ENCODE data around the gene MBL2.

MBL2 gene

GRCh38 chr10:52770904-52771303, 1.7 kb downstream of the MBL2 start:
- Histone ChIP-seq H3K79me2 (ENCODE audit: control insufficient read depth, low read length) (no peaks in the 10 kb centered on the region), H3K4me3 (ENCODE audit: low read length) (no peak overlapping the region), H3K27me3 (ENCODE audit: control insufficient read depth, low read length) (no peaks in the 10 kb centered on the region)

GRCh38 chr10:52769966-52770365, 2.6 kb downstream of the MBL2 start:
- H3K9me2 ChIP-seq (replicated peaks; ENCODE audit: control insufficient read depth, low read length) = no peaks in the 10 kb centered on the region
- no peaks in the 10 kb centered on the region for H3K9me3 ChIP-seq (ENCODE audit: control insufficient read depth, insufficient read depth, low read length)
- H3K27ac ChIP-seq (ENCODE audit: low read depth, low read length) = no peak overlapping the region
- no peaks in the 10 kb centered on the region for H3F3A ChIP-seq (ENCODE audit: control insufficient read depth, insufficient read depth)
- no peak overlapping the region for H3K4me3 ChIP-seq (ENCODE audit: low read length)
- no peak overlapping the region for H3K4me2 ChIP-seq (ENCODE audit: low read length)
- no peaks in the 10 kb centered on the region for H3K79me2 ChIP-seq (ENCODE audit: control insufficient read depth, low read length)
- no peak for TF ChIP-seq CTCF (IDR thresholded peaks at IDR 0.05; ENCODE audit: low read depth, low read length, poor library complexity, severe bottlenecking)
- TF ChIP-seq EZH2phosphoT487 (IDR thresholded peaks at IDR 0.05; ENCODE audit: borderline replicate concordance, low read length) = no peak
- H3K27me3 ChIP-seq (ENCODE audit: control insufficient read depth, low read length) = no peaks in the 10 kb centered on the region
- H3K36me3 ChIP-seq (ENCODE audit: control insufficient read depth, low read length) = no peaks in the 10 kb centered on the region
- no peaks in the 10 kb centered on the region for H4K20me1 ChIP-seq (ENCODE audit: control insufficient read depth, insufficient read depth, low read depth, low read length)
- H3K4me1 ChIP-seq (ENCODE audit: control insufficient read depth, low read length) = no peaks in the 10 kb centered on the region

More at GRCh38 chr10:52770904-52771303, 1.7 kb downstream of the MBL2 start:
- Histone ChIP-seq H3K9me3 (ENCODE audit: control insufficient read depth, insufficient read depth, low read length) (no peaks in the 10 kb centered on the region), H3K9me2 (replicated peaks; ENCODE audit: control insufficient read depth, low read length) (no peaks in the 10 kb centered on the region), H3K4me1 (ENCODE audit: control insufficient read depth, low read length) (no peaks in the 10 kb centered on the region), H4K20me1 (ENCODE audit: control insufficient read depth, insufficient read depth, low read depth, low read length) (no peaks in the 10 kb centered on the region), H3K27ac (ENCODE audit: low read depth, low read length) (no peak overlapping the region), H3K36me3 (ENCODE audit: control insufficient read depth, low read length) (no peaks in the 10 kb centered on the region), H3K4me2 (ENCODE audit: low read length) (no peak overlapping the region), H3F3A (ENCODE audit: control insufficient read depth, insufficient read depth) (no peaks in the 10 kb centered on the region)
- TF ChIP-seq CTCF (IDR thresholded peaks at IDR 0.05; ENCODE audit: low read depth, low read length, poor library complexity, severe bottlenecking) = no peak
- TF ChIP-seq EZH2phosphoT487 (IDR thresholded peaks at IDR 0.05; ENCODE audit: borderline replicate concordance, low read length) = no peak

GRCh38 chr10:52768001-52768532, 4.5 kb downstream of the MBL2 start:
- H3K79me2 ChIP-seq (ENCODE audit: control insufficient read depth, low read length) = no peaks in the 10 kb centered on the region
- no peak overlapping the region for H3K4me2 ChIP-seq (ENCODE audit: low read length)
- no peaks in the 10 kb centered on the region for H3F3A ChIP-seq (ENCODE audit: control insufficient read depth, insufficient read depth)
- TF ChIP-seq CTCF (IDR thresholded peaks at IDR 0.05; ENCODE audit: low read depth, low read length, poor library complexity, severe bottlenecking) (no peak), EZH2phosphoT487 (IDR thresholded peaks at IDR 0.05; ENCODE audit: borderline replicate concordance, low read length) (no peak)
- H3K9me3 ChIP-seq (ENCODE audit: control insufficient read depth, insufficient read depth, low read length) = no peaks in the 10 kb centered on the region
- no peaks in the 10 kb centered on the region for H4K20me1 ChIP-seq (ENCODE audit: control insufficient read depth, insufficient read depth, low read depth, low read length)
- H3K27me3 ChIP-seq (ENCODE audit: control insufficient read depth, low read length) = no peaks in the 10 kb centered on the region
- H3K36me3 ChIP-seq (ENCODE audit: control insufficient read depth, low read length) = no peaks in the 10 kb centered on the region
- no peak overlapping the region for H3K27ac ChIP-seq (ENCODE audit: low read depth, low read length)
- no peaks in the 10 kb centered on the region for H3K9me2 ChIP-seq (replicated peaks; ENCODE audit: control insufficient read depth, low read length)
- H3K4me3 ChIP-seq (ENCODE audit: low read length) = no peak overlapping the region
- no peaks in the 10 kb centered on the region for H3K4me1 ChIP-seq (ENCODE audit: control insufficient read depth, low read length)

Measured in DOHH2 (cell line).